ENCODE results near the gene CCHCR1. TPM values are rescaled to one million over a fixed set of nuclear protein-coding genes. Genes with fewer than 3 reads are reported as not detected.

CCHCR1 gene
- total and polyA plus RNA-seq, 2 experiments from 2014 or later: 6.1 to 8.9 TPM

DNA sequence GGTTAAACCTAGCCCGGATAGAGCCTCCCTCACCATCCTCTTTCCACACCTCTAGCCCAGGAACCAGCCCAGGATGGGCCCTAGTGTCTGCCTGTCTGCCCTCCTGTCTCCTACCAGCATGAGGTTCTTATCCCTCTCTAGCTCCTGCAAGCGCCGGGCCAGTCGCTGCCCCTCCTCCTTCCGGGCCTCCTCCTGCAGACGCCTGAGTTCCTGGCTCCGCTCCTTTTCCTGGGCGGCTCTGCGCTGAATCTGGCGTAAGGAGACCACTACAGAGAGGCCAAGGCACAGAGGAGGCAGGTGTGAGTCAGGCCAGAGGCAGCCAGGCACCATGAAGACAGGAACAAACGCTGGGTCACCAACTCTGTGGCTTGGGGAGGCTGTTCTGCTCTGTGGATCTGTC, 14.5 kb downstream of the CCHCR1 start:
- peak; percentile 60 for DNase-seq (ENCODE audit: low spot score)
- WGBS (ENCODE audit: low lambda C conversion rate, missing lambda C conversion rate): 49% methylated on average over 11 of the region's 11 CpGs
- H3K4me3 ChIP-seq: no peak overlapping the region
- no peaks in the 10 kb centered on the region for H3K4me1 ChIP-seq (ENCODE audit: insufficient read depth)
- H3K36me3 ChIP-seq (replicated peaks; ENCODE audit: insufficient read depth, low read depth): no peaks in the 10 kb centered on the region
- no peaks in the 10 kb centered on the region for H3K27me3 ChIP-seq
- no peaks in the 10 kb centered on the region for H3K9me2 ChIP-seq (replicated peaks; ENCODE audit: insufficient read depth)
- H3K9me3 ChIP-seq (ENCODE audit: low read depth): no peaks in the 10 kb centered on the region
- no peak overlapping the region for H3K4me2 ChIP-seq
- no peak overlapping the region for H2AFZ ChIP-seq
- H4K20me1 ChIP-seq (ENCODE audit: insufficient read depth, poor library complexity, severe bottlenecking): no peaks in the 10 kb centered on the region
- TF ChIP-seq EZH2 (IDR thresholded peaks at IDR 0.05; ENCODE audit: borderline replicate concordance) (no peak), EZH2phosphoT487 (IDR thresholded peaks at IDR 0.05; ENCODE audit: low read depth, severe bottlenecking, unreplicated experiment) (no peak)
- TF ChIP-seq, protein P1, sequence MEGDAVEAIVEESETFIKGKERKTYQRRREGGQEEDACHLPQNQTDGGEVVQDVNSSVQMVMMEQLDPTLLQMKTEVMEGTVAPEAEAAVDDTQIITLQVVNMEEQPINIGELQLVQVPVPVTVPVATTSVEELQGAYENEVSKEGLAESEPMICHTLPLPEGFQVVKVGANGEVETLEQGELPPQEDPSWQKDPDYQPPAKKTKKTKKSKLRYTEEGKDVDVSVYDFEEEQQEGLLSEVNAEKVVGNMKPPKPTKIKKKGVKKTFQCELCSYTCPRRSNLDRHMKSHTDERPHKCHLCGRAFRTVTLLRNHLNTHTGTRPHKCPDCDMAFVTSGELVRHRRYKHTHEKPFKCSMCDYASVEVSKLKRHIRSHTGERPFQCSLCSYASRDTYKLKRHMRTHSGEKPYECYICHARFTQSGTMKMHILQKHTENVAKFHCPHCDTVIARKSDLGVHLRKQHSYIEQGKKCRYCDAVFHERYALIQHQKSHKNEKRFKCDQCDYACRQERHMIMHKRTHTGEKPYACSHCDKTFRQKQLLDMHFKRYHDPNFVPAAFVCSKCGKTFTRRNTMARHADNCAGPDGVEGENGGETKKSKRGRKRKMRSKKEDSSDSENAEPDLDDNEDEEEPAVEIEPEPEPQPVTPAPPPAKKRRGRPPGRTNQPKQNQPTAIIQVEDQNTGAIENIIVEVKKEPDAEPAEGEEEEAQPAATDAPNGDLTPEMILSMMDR (IDR thresholded peaks at IDR 0.05; ENCODE audit: poor library complexity): no peak
- H3K27ac ChIP-seq: no peak overlapping the region
- H3K79me2 ChIP-seq: no peaks in the 10 kb centered on the region

DNA sequence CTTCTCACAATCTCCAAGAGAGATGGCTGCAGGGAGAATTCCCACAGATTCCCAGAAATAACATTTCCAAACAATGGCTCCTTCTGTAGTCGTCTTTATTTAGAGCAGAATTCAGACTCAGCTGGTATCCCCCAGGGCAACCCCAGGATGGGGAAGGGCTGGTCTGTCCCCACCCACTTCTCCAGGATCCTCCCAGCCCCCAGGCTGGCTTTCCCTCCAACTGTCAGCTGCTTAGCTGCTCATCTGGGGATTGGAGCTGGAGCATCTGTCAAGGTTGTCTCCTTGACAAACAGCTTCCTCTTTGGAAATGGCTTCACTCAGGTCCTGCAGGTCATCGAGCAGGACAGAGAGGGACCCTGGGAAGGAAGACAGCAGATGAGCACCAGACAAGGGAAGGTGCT, 15.2 kb downstream of the CCHCR1 start:
- WGBS (ENCODE audit: low lambda C conversion rate, missing lambda C conversion rate): 48% methylated on average over 2 of the region's 2 CpGs
- H2AFZ ChIP-seq: no peak overlapping the region
- peaks cover 4% of the 10 kb centered on the region for H3K4me1 ChIP-seq (ENCODE audit: insufficient read depth)
- H3K9me3 ChIP-seq (ENCODE audit: low read depth): no peaks in the 10 kb centered on the region
- no peak for DNase-seq (ENCODE audit: low spot score)
- H3K4me3 ChIP-seq: no peak overlapping the region
- H3K27me3 ChIP-seq: no peaks in the 10 kb centered on the region
- H3K79me2 ChIP-seq: no peaks in the 10 kb centered on the region
- H3K4me2 ChIP-seq: no peak overlapping the region
- no peaks in the 10 kb centered on the region for H3K9me2 ChIP-seq (replicated peaks; ENCODE audit: insufficient read depth)
- no peaks in the 10 kb centered on the region for H3K36me3 ChIP-seq (replicated peaks; ENCODE audit: insufficient read depth, low read depth)
- TF ChIP-seq EZH2phosphoT487 (IDR thresholded peaks at IDR 0.05; ENCODE audit: low read depth, severe bottlenecking, unreplicated experiment): no peak
- TF ChIP-seq, protein P1 (IDR thresholded peaks at IDR 0.05; ENCODE audit: poor library complexity): no peak
- TF ChIP-seq EZH2 (IDR thresholded peaks at IDR 0.05; ENCODE audit: borderline replicate concordance): no peak
- H3K27ac ChIP-seq: no peak overlapping the region
- no peaks in the 10 kb centered on the region for H4K20me1 ChIP-seq (ENCODE audit: insufficient read depth, poor library complexity, severe bottlenecking)

DNA sequence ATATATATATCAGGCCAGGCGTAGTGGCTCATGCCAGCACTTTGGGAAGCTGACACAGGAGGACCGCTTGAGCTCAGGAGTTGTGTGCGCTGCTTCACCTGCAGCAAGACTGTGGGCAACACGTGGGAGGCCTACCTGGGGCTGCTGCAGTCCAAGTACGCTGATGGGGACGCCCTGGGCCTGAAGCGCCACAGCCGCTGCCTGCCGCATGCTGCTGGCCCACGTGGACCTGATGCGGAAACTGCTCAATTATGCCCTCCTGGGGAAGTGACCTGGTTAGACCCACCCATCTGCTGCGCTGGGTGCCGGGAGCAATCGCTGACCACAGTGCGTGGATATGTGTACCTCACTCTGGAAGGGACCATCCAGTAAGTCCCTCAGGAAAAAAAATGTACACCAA, 17.0 kb downstream of the CCHCR1 start:
- no peak for TF ChIP-seq EZH2phosphoT487 (IDR thresholded peaks at IDR 0.05; ENCODE audit: low read depth, severe bottlenecking, unreplicated experiment)
- no peak for TF ChIP-seq EZH2 (IDR thresholded peaks at IDR 0.05; ENCODE audit: borderline replicate concordance)
- TF ChIP-seq, protein P1 (IDR thresholded peaks at IDR 0.05; ENCODE audit: poor library complexity): no peak
- WGBS (ENCODE audit: low lambda C conversion rate, missing lambda C conversion rate): 86% methylated on average over 15 of the region's 15 CpGs
- no peaks in the 10 kb centered on the region for H3K27me3 ChIP-seq

DNA sequence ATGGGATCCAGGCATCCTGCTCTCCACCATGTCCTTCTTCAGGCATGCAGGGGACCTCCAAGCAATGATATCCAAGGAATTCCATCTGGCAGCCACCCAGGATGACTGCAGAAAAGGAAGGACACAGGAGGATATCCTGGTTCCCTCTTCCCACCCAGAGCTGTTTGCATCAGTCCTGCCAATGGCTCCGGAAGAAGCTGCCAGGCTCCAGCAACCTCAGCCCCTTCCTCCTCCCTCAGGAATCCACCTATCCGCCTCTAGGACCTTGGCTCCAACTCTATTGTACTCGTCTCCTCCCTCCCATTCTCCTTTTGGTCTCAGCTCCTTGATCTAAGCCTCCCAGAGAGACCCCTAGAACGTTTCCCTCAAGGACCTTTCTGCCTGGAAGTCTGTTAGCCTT, 18.0 kb downstream of the CCHCR1 start:
- WGBS (ENCODE audit: low lambda C conversion rate, missing lambda C conversion rate): 22% methylated on average over 4 of the region's 4 CpGs
- no peak overlapping the region for H3K27ac ChIP-seq
- H3K4me1 ChIP-seq (ENCODE audit: insufficient read depth): peaks cover 4% of the 10 kb centered on the region
- H3K9me3 ChIP-seq (ENCODE audit: low read depth): no peaks in the 10 kb centered on the region
- no peak overlapping the region for H3K4me2 ChIP-seq
- H3K27me3 ChIP-seq: no peaks in the 10 kb centered on the region
- no peak overlapping the region for H2AFZ ChIP-seq
- H3K4me3 ChIP-seq: no peak overlapping the region
- H4K20me1 ChIP-seq (ENCODE audit: insufficient read depth, poor library complexity, severe bottlenecking): no peaks in the 10 kb centered on the region
- TF ChIP-seq EZH2 (IDR thresholded peaks at IDR 0.05; ENCODE audit: borderline replicate concordance) (no peak), EZH2phosphoT487 (IDR thresholded peaks at IDR 0.05; ENCODE audit: low read depth, severe bottlenecking, unreplicated experiment) (no peak)
- TF ChIP-seq, protein P1 (IDR thresholded peaks at IDR 0.05; ENCODE audit: poor library complexity): no peak
- no peaks in the 10 kb centered on the region for H3K79me2 ChIP-seq
- no peak for DNase-seq (ENCODE audit: low spot score)
- H3K9me2 ChIP-seq (replicated peaks; ENCODE audit: insufficient read depth): no peaks in the 10 kb centered on the region
- H3K36me3 ChIP-seq (replicated peaks; ENCODE audit: insufficient read depth, low read depth): no peaks in the 10 kb centered on the region

More for the DNA sequence above, 17.0 kb downstream of the CCHCR1 start:
- Histone ChIP-seq H3K27ac (no peak overlapping the region), H3K9me3 (ENCODE audit: low read depth) (no peaks in the 10 kb centered on the region), H3K4me2 (no peak overlapping the region), H3K79me2 (no peaks in the 10 kb centered on the region), H2AFZ (no peak overlapping the region), H3K9me2 (replicated peaks; ENCODE audit: insufficient read depth) (no peaks in the 10 kb centered on the region), H4K20me1 (ENCODE audit: insufficient read depth, poor library complexity, severe bottlenecking) (no peaks in the 10 kb centered on the region), H3K36me3 (replicated peaks; ENCODE audit: insufficient read depth, low read depth) (no peaks in the 10 kb centered on the region), H3K4me3 (no peak overlapping the region), H3K4me1 (ENCODE audit: insufficient read depth) (peaks cover 4% of the 10 kb centered on the region)
- DNase-seq (ENCODE audit: low spot score): no peak

Data from hepatocyte (in vitro differentiated cells).